SK-N-SH (cell line): ENCODE measurements around the gene ALDH3A1. TPM values are rescaled to one million over a fixed set of nuclear protein-coding genes. Genes with fewer than 3 reads are reported as not detected.
A peak's percentile ranks its signal among the peaks of the same experiment; 100 is the strongest.

Experiments
- CTCF ChIA-PET: fragments of 300-600, 350-600 bp; formaldehyde crosslinking; extraction: SDS; loops from one replicate; lab custom pipeline; 2021; lab: Yijun Ruan, JAX
- POLR2A ChIA-PET: fragments of 350-600 bp; sonication (Branson Sonifier 250); formaldehyde crosslinking; extraction: SDS; loops from one replicate; lab custom pipeline; 2020; ENCODE audit warnings: antibody characterized with exemption, inconsistent platforms; lab: Yijun Ruan, JAX
- DNase-seq: peaks from one replicate; pipeline ENCODE4 v3.0.0; 2012
- H2AFZ ChIP-seq: fragments of 200-600 bp; sonication (generic); 2 replicates; pipeline ENCODE4 v1.8.1; 2016; ENCODE audit warnings: antibody characterized with exemption, mild to moderate bottlenecking, low read depth
- H3F3A ChIP-seq: fragments of 200-600 bp; sonication (generic); replicated peaks from 2 replicates; pipeline ENCODE3; 2016; ENCODE audit warnings: antibody characterized with exemption, mild to moderate bottlenecking; ENCODE audit not compliant: insufficient read depth
- H3K27ac ChIP-seq, 2 experiments: fragments of 200-500 bp in 1 of 2; fragments of 200-600 bp in 1 of 2; sonication (Bioruptor generic) in 1 of 2; sonication (generic), shearing (Covaris generic) in 1 of 2; 2 replicates each; pipeline versions ENCODE4 v1.5.1 to v1.6.1; 2014 to 2016; ENCODE audit warnings: low read depth in 2 of 2, inconsistent platforms in 1 of 2, low read length in 1 of 2, mild to moderate bottlenecking in 1 of 2, mixed read lengths in 1 of 2
- H3K27me3 ChIP-seq: fragments of 200-600 bp; sonication (generic), shearing (Covaris generic); 2 replicates; pipeline ENCODE4 v1.6.1; 2016; ENCODE audit warnings: mixed run types; ENCODE audit not compliant: insufficient read depth
- H3K36me3 ChIP-seq, 2 experiments: fragments of 200-500 bp in 1 of 2; fragments of 200-600 bp in 1 of 2; sonication (Bioruptor generic) in 1 of 2; sonication (generic) in 1 of 2; replicated peaks in 1 of 2; 2 replicates each; pipeline versions ENCODE3 to v1.5.1; 2014 to 2016; ENCODE audit warnings: low read length in 1 of 2, mild to moderate bottlenecking in 1 of 2; ENCODE audit not compliant: insufficient read depth in 2 of 2, control insufficient read depth in 1 of 2
- H3K4me1 ChIP-seq, 2 experiments: fragments of 200-500 bp in 1 of 2; fragments of 200-600 bp in 1 of 2; sonication (Bioruptor generic) in 1 of 2; sonication (generic), shearing (Covaris generic) in 1 of 2; 2 replicates each; pipeline versions ENCODE4 v1.5.1 to v1.6.1; 2014 to 2016; ENCODE audit warnings: low read depth in 1 of 2, low read length in 1 of 2, mixed run types in 1 of 2; ENCODE audit not compliant: insufficient read depth in 2 of 2, control insufficient read depth in 1 of 2
- H3K4me2 ChIP-seq: fragments of 200-600 bp; sonication (generic), shearing (Covaris generic); 2 replicates; pipeline ENCODE4 v1.6.1; 2017; ENCODE audit warnings: mixed run types
- H3K4me3 ChIP-seq, 2 experiments: fragments of 200-500 bp in 1 of 2; fragments of 200-600 bp in 1 of 2; sonication (Bioruptor generic) in 1 of 2; sonication (generic), shearing (Covaris generic) in 1 of 2; 2 replicates each; pipeline versions ENCODE4 v1.5.1 to v1.8.1; 2014 to 2016; ENCODE audit warnings: low read depth in 2 of 2, inconsistent platforms in 1 of 2, low read length in 1 of 2, mild to moderate bottlenecking in 1 of 2, mixed read lengths in 1 of 2, moderate library complexity in 1 of 2
- H3K79me2 ChIP-seq: fragments of 200-600 bp; sonication (generic); 2 replicates; pipeline ENCODE4 v1.8.1; 2017; ENCODE audit warnings: mild to moderate bottlenecking; ENCODE audit not compliant: insufficient read depth
- H3K9ac ChIP-seq: fragments of 200-600 bp; sonication (generic); 2 replicates; pipeline ENCODE4 v1.6.1; 2017; ENCODE audit warnings: mixed run types
- H3K9me2 ChIP-seq: fragments of 200-600 bp; sonication (generic); 2 replicates; pipeline ENCODE4 v1.6.1; 2017; ENCODE audit warnings: mixed run types
- H3K9me3 ChIP-seq: fragments of 200-600 bp; sonication (generic); 2 replicates; pipeline ENCODE4 v1.6.1; 2017; ENCODE audit warnings: mixed run types, mild to moderate bottlenecking, moderate library complexity
- H4K20me1 ChIP-seq: fragments of 200-600 bp; sonication (generic); 2 replicates; pipeline ENCODE4 v1.6.1; 2017; ENCODE audit warnings: mild to moderate bottlenecking, mixed run types; ENCODE audit not compliant: insufficient read depth
- ELF1 ChIP-seq: IDR thresholded peaks from 2 replicates; pipeline ENCODE4 v1.4.0; 2012
- EP300 ChIP-seq, 2 experiments: IDR thresholded peaks; 2 replicates each; pipeline versions ENCODE4 v1.4.0 to v1.6.1; 2012; ENCODE audit warnings: borderline replicate concordance in 1 of 2, low read depth in 1 of 2, low read length in 1 of 2
- EZH2phosphoT487 ChIP-seq: fragments of 200-600 bp; sonication (generic); IDR thresholded peaks from 2 replicates; pipeline ENCODE4 v1.6.1; 2017; ENCODE audit warnings: low read depth, mixed run types, mild to moderate bottlenecking, antibody characterized with exemption, moderate library complexity, borderline replicate concordance
- FOSL2 ChIP-seq: IDR thresholded peaks from 2 replicates; pipeline ENCODE4 v1.4.0; 2012; ENCODE audit warnings: low read depth, mild to moderate bottlenecking, moderate library complexity, borderline replicate concordance
- FOXJ3 ChIP-seq: sonication (generic); formaldehyde crosslinking; IDR thresholded peaks from 2 replicates; pipeline ENCODE4 v1.5.1; 2020; ENCODE audit warnings: mild to moderate bottlenecking, missing genetic modification reagents
- FOXM1 ChIP-seq: IDR thresholded peaks from 2 replicates; pipeline ENCODE4 v1.4.0; 2012; ENCODE audit warnings: low read depth, mild to moderate bottlenecking
- GATA2 ChIP-seq: sonication (generic); formaldehyde crosslinking; IDR thresholded peaks from 2 replicates; pipeline ENCODE4 v1.5.0; 2020; ENCODE audit warnings: mild to moderate bottlenecking, missing genetic modification reagents
- MAX ChIP-seq: IDR thresholded peaks from 2 replicates; pipeline ENCODE4 v1.4.0; 2012; ENCODE audit warnings: low read depth
- NFIC ChIP-seq: IDR thresholded peaks from 2 replicates; pipeline ENCODE4 v1.4.0; 2012; ENCODE audit warnings: borderline replicate concordance
- NRF1 ChIP-seq: IDR thresholded peaks from 2 replicates; pipeline ENCODE4 v1.6.1; 2012; ENCODE audit warnings: low read depth, mild to moderate bottlenecking, low read length
- RCOR1 ChIP-seq: fragments of 150-350 bp; IDR thresholded peaks from 2 replicates; pipeline ENCODE4 v1.6.1; 2017; ENCODE audit warnings: antibody characterized with exemption, low read length
- REST ChIP-seq: IDR thresholded peaks from 2 replicates; pipeline ENCODE4 v1.6.1; 2012; ENCODE audit warnings: mild to moderate bottlenecking, low read depth, low read length, moderate library complexity
- RXRA ChIP-seq: IDR thresholded peaks from 2 replicates; pipeline ENCODE4 v1.4.0; 2012; ENCODE audit warnings: low read depth, mild to moderate bottlenecking, borderline replicate concordance
- SIN3A ChIP-seq: IDR thresholded peaks from 2 replicates; pipeline ENCODE4 v1.6.1; 2012; ENCODE audit warnings: low read depth, mild to moderate bottlenecking, low read length, moderate library complexity, borderline replicate concordance
- USF1 ChIP-seq: IDR thresholded peaks from 2 replicates; pipeline ENCODE4 v1.4.0; 2012; ENCODE audit warnings: low read depth, borderline replicate concordance
- YY1 ChIP-seq: IDR thresholded peaks from 2 replicates; pipeline ENCODE4 v1.4.0; 2012; ENCODE audit warnings: low read depth, mild to moderate bottlenecking
- WGBS: methylation state at CpG from one replicate; pipeline ENCODE4 v1.1.6; 2017; ENCODE audit warnings: low lambda C conversion rate; 5-methylcytosine and 5-hydroxymethylcytosine counted together
- polyA plus RNA-seq, 3 experiments: library from polyadenylated mRNA; depleted of rRNA; stranded (reverse); fragments of >200 nt; gene quantifications; 2 replicates each; pipeline ENCODE4 v1.2.3, GENCODE V29; 2012

Gene ALDH3A1
- polyA plus RNA-seq, 1 of the 3 experiments (the other 2 are of a cell fraction) = 0.79 TPM

- Histone ChIP-seq H3K36me3 (no peaks in the 10 kb centered on the region), H3K9me2 (no peaks in the 10 kb centered on the region), H3K4me1 (peaks cover 0 to 19% of the 10 kb centered on the region in 2 experiments; a peak in 2 of 4 replicates), H3K9ac (no peak overlapping the region), H2AFZ (no peak overlapping the region), H3K9me3 (no peaks in the 10 kb centered on the region), H3K4me3 (no peak overlapping the region), H3K27ac (peak overlapping the region; percentile 11 to 80; a peak in 3 of 4 replicates), H3F3A (no peaks in the 10 kb centered on the region), H3K4me2 (no peak overlapping the region), H3K27me3 (no peaks in the 10 kb centered on the region), H3K79me2 (no peaks in the 10 kb centered on the region), H4K20me1 (no peaks in the 10 kb centered on the region)
- ChIA-PET POLR2A (interaction anchor here (0.9 to 1.5 kb wide), 4 partner anchors 16 to 80 kb away, joined by 3 read pairs; no protein-coding TSS in a partner anchor), CTCF (interaction anchor here (0.9 to 3.6 kb wide), 10 partner anchors 9 to 214 kb away, joined by 3 to 19 read pairs (median 4); partner anchors contain the start of genes SLC47A1 and SLC47A2)
- DNase-seq = no peak
- 80% methylated on average over 4 of the region's 4 CpGs for WGBS
- TF ChIP-seq FOXJ3 (CRISPR knock-in tag) (no peak), GATA2 (CRISPR knock-in tag) (no peak), EP300 (IDR thresholded peaks at IDR 0.05; ENCODE audit: borderline replicate concordance in 1 of 2, low read depth in 1 of 2, low read length in 1 of 2) (no peak), ELF1 (no peak), NRF1 (no peak), RXRA (no peak), MAX (no peak)
Observed at GRCh38 chr17:19727501-19728078, 20.5 kb downstream of the ALDH3A1 start.

GRCh38 chr17:19726631-19727376 lies 21.3 kb downstream of the ALDH3A1 start:
- Histone ChIP-seq H3K79me2 (no peaks in the 10 kb centered on the region), H3K27ac (peak overlapping the region; percentile 11 to 80; a peak in 3 of 4 replicates), H2AFZ (no peak overlapping the region), H3K27me3 (no peaks in the 10 kb centered on the region), H3K9me3 (no peaks in the 10 kb centered on the region), H4K20me1 (no peaks in the 10 kb centered on the region), H3K4me3 (no peak overlapping the region), H3F3A (no peaks in the 10 kb centered on the region), H3K9me2 (no peaks in the 10 kb centered on the region), H3K36me3 (no peaks in the 10 kb centered on the region), H3K4me2 (no peak overlapping the region), H3K9ac (no peak overlapping the region), H3K4me1 (peaks cover 0 to 19% of the 10 kb centered on the region in 2 experiments; a peak in 2 of 4 replicates)
- TF ChIP-seq ELF1 = no peak
- TF ChIP-seq FOXM1 = no peak
- no peak for TF ChIP-seq MAX
- TF ChIP-seq RCOR1 = no peak
- no peak for TF ChIP-seq SIN3A
- no peak for TF ChIP-seq REST
- TF ChIP-seq EZH2phosphoT487 = no peak
- no peak for TF ChIP-seq RXRA
- TF ChIP-seq USF1 = no peak
- no peak for TF ChIP-seq NFIC
- TF ChIP-seq YY1 = no peak
- TF ChIP-seq FOSL2 = no peak
- CTCF ChIA-PET = interaction anchor here (1.0 to 3.6 kb wide), 7 partner anchors 8 to 213 kb away, joined by 3 to 19 read pairs (median 5); partner anchors contain the start of genes SLC47A1 and SLC47A2
- DNase-seq = no peak
- WGBS = 89% methylated on average over 7 of the region's 7 CpGs
- POLR2A ChIA-PET = interaction anchor here (0.9 to 1.5 kb wide), 4 partner anchors 17 to 79 kb away, joined by 3 read pairs; no protein-coding TSS in a partner anchor
